Measurements from ENCODE around the gene SF3B6. TPM values are rescaled to one million over a fixed set of nuclear protein-coding genes. Genes with fewer than 3 reads are reported as not detected.

Gene SF3B6
- 196 and 209 TPM in 2 replicates for total RNA-seq

GRCh38 chr2:24075915-24076848 lies at the start of gene SF3B6:
Gene SF3B6 (minus strand): TSS chr2:24076326. CDS start chr2:24076229, 97 bp downstream.

GRCh38 chr2:24123195-24123921 lies 47.2 kb upstream of the SF3B6 start, which contains the start of the genes FAM228B and PFN4:
Gene FAM228B (plus strand): TSS chr2:24123469. CDS start chr2:24124362, 893 bp downstream.
Gene PFN4 (minus strand): TSS chr2:24123334. CDS start chr2:24122535, 799 bp downstream.

GRCh38 chr2:24084386-24085199 lies 8.5 kb upstream of the SF3B6 start, which contains the start of gene TP53I3:
Gene TP53I3 (minus strand): TSS chr2:24084834. CDS start chr2:24084326, 508 bp downstream.

GRCh38 chr2:24049485-24050021 lies 26.6 kb downstream of the SF3B6 start, which contains the start of gene FKBP1B:
Gene FKBP1B (plus strand): TSS chr2:24049741. CDS start chr2:24049850, 109 bp downstream.

GRCh38 chr2:24046930-24047702 lies 29.0 kb downstream of the SF3B6 start, which contains the start of gene WDCP:
Gene WDCP (minus strand): TSS chr2:24047391. CDS start chr2:24039494, 7,897 bp downstream.

Other genes with a start within 250 kb of the SF3B6 start
- gene ATAD2B, start 149.2 kb downstream of the SF3B6 start, total RNA-seq, result 4.7 and 5.1 TPM in 2 replicates
- gene UBXN2A, start 135.9 kb downstream of the SF3B6 start, total RNA-seq, result 9.9 and 17.1 TPM in 2 replicates
- gene MFSD2B, start 66.2 kb downstream of the SF3B6 start, total RNA-seq, result 0.20 and 0.59 TPM in 2 replicates
- 10.6 and 12.1 TPM in 2 replicates for gene WDCP, start 28.9 kb downstream of the SF3B6 start, total RNA-seq
- gene FKBP1B, start 26.6 kb downstream of the SF3B6 start, total RNA-seq, result 15.6 and 21.6 TPM in 2 replicates
- gene TP53I3, start 8.5 kb upstream of the SF3B6 start, total RNA-seq, result 114 and 133 TPM in 2 replicates
- gene PFN4, start 47.0 kb upstream of the SF3B6 start, total RNA-seq, result 0.69 TPM in 1 of 2 replicates, not detected in the other
- gene FAM228B, start 47.1 kb upstream of the SF3B6 start, total RNA-seq, result 1.1 and 2.0 TPM in 2 replicates
- gene FAM228A, start 98.7 kb upstream of the SF3B6 start, total RNA-seq, result 0.07 and 2.4 TPM in 2 replicates

Data from mammary microvascular endothelial cell (primary cell).